Activated T-helper 1 cell treated with Interleukin-2 at 50 U/mL for 16 hours (primary cell): ENCODE results near the gene SSH2.

Experiments used
- DNase-seq: peaks from one replicate; pipeline ENCODE4 v3.0.0-alpha.2; 2020; ENCODE audit warnings: low read depth

Gene SSH2

DNA sequence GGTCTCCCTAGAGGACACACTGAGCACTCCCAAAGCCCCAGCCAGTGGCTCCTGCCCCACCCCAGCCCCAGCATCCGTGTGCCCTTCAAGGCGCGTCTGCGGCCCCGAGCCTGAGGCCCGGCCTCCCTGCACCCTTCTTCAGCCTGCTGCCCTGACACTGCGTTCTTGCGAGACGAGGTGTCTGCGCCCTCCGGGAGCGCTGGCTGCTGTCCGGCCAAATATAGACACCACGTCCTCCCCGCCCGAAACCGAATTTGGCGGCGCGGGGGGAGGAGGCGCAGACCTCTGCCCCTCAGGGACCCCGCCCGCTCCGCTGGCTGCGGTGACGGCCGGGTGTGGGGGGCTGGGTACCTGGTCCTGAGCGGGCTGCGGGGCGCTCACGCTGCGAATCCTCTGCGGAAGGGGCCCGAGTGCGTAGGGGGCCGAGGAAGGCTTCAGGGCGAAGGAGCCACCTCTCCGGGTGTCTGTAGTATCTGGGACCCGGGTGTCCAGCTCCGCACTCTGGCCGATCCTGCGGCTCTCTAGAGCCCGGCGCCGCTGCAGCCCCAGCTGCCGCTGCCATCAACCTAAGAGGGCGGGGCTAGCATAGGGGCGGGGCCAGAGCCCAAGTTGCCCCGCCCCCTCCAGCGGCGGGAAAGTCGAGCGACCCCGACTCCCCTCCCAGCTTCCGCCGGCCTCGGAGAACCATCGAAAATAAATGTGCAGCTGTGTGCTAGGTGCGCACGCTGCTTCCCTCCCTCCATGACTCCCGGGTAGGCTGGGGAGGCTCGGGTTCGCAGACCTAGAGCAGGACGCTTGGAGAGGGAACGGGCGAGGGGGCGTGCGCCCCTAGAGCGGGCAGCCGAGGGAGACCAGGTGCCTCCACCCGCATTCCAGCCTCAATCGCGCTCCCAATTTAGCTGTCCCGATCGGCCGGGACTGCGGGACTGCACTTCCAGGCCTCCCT is 307.4 kb downstream of the SSH2 start, which contains the start of gene CORO6:
CORO6 (minus strand) TSS at position 576 of the 946 bp plus-strand sequence. CDS start 1,491 bp downstream, outside the sequence.
- peak; percentile 55 for DNase-seq

DNA sequence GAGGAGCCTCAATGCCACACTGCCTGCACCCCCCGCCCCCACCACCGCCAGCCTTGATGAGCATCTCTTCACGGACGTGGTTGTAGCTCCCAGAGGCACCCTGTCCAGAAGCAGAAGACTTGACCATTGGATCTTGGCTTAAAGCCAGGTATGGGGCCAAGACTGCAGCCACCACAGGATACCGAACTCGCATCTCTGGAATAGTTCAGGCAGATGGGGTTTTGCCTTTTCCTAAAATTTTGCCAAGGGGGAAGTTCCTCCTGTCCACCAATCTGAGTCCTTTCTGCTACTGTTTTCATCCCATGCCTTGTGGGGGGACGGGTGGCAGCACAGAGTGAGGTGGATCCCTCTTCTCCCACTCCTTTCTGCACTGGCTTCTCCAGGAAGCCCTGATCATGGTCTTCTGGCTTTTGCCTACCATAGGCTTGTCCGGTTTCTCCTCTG is 308.3 kb downstream of the SSH2 start:
- DNase-seq = no peak

DNA sequence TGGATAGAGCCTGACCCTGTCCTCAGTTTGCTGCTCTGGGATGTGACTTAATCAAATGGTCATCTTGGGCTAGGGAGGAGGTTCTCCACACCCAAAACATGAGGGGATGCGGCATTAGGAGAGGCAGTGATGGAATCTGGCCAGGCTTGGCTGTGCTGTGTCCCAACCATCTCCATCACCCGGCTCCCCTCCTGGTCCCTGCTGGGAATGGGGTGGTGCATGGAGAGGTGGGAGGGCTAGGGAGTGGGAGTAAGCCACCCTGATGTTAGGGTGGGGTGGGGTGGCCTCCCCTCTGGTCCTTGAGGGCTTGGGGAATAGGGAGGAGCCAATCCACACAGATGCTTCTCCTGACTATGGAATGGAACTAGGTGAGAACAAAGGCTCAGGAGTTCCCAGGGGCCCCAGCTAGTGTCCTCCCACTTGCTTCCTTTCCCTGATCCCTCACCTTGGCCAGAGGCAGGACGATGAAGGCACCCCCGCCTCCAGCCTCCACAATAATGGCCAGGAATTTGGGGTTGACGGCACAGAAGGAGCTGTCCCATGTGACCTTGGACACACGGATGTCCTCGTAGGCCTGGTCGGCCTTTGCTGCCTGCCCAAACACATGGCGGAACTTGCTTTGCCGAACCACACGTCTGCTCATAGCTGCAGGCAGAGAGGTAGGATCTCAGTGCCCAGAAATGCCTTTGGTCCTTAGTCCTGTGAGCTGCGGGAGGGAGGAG is 309.1 kb downstream of the SSH2 start:
- DNase-seq = no peak

DNA sequence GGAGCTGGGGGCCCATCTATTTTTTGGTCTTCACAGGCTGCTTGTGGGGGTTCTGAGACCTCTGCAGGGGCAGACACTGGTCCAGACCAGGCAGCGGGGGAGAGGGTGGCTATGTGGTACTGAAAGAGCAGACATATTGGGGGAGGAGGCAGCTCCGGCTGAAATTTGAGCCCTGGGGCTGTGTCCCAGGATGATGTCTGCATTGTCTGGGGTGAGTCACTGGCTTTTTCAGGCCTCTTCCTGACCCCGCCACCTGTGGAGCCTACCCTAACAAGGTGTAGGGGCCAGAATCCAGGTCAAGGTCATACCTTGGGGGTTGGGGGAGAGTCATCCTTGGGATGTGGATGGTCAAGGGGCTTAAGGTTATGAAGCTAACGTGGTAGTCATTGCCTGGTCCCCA is 309.8 kb downstream of the SSH2 start:
- no peak for DNase-seq

GRCh38 chr17:29619251-29619650 is 310.8 kb downstream of the SSH2 start:
- no peak for DNase-seq

GRCh38 chr17:29618272-29619065 is 311.6 kb downstream of the SSH2 start:
- no peak for DNase-seq

DNA sequence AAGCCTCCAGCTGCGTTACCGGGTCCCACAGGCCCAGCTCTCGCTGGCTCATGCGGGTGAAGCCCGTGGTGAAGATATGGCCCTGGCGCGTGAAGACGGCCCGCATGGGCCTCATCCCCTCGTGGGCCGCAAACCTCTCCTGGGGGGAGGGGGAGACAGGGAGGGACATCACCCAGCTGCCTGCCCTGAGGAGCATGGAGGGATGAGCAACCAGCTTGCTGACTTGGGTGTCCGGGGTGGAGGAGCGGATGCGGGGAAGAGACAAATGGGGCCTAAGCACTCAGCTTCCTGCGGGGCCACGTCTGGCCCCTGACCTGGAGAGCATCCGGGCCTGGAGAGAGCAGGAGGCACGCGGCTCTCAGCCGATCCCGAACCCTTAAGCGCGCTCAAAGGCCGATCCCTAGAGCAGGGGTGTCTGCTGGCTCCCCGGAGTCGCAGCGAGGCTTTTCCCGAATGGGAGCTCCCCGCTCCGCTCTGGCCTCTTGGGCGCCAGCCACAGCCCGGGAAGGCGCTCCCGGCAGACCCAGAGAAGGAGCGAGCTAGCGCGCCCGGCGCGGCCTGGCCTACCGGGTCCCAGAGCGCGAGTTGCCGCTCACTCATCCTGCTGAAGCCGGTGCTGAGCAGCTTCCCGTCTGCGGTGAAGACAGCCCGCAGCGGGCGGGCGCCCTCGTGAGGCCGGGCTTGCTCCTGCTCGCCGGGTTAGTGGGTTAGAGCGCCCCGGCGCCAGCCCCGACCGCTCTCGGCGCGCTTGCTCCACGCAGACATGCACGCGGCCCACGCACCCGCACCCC is 312.4 kb downstream of the SSH2 start:
- peak; percentile 80 for DNase-seq

DNA sequence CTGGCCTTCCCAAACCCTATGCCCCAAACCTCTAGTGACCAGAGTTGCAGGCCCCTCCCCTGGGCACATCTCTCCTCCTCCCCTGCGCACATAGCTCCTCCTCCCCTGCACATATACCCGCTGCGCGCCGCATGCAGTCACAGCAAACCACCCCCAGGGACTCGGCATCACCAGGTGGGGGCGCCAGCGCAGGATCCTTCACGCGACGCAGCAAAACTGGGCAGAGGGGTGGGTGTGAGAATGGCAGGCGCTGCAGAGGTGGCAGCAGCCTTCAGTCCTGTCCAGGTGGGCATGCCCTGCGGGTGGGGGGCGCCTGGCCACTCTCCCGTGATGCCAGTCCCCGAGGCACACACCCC is 312.9 kb downstream of the SSH2 start:
- DNase-seq = peak; percentile 84

- DNase-seq = no peak
Measured at GRCh38 chr17:29616300-29617048, 313.6 kb downstream of the SSH2 start.

DNA sequence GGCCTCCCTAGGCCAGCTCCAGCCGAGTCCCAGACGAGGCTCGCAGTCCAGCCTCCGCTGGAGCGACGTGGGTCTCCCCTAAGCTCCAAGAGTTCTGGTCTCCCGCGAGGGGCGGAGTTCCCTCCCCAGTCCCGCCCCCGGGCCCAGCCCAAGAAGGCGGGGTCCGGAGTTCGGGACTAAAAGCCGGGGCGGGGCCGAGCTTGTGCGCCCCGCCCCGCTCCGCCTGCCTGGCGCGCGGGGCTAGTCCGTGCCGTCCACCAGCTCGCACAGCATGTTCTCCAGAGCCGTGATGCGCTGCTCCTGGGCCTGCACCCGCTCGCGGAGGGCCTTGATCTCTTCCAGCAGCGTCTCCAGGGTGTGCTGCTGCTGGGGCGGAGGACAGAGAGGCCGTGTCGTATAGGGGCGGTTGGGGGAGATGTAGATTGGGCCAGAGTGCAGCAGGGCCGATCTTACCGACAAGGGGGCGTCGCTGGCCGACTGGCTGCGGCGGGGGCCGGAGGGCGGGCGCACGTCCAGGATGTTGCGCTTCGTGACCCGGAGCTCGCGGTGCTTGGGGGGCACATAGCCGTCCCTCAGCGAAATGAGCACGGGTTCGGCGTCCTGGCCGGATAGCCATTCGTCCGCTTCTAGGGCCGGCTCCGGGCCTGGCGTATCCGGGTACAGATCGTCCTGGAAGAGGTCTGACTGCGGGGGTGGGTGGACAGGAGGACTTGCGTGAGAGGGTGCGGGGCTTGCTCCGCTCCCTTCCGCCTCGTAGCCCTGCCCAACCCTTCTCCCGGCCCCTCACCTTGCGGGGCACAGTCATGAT is 314.3 kb downstream of the SSH2 start:
- peak; percentile 80 for DNase-seq

- DNase-seq = peak; percentile 52
Measured at GRCh38 chr17:29615048-29615385, 315.0 kb downstream of the SSH2 start.

DNA sequence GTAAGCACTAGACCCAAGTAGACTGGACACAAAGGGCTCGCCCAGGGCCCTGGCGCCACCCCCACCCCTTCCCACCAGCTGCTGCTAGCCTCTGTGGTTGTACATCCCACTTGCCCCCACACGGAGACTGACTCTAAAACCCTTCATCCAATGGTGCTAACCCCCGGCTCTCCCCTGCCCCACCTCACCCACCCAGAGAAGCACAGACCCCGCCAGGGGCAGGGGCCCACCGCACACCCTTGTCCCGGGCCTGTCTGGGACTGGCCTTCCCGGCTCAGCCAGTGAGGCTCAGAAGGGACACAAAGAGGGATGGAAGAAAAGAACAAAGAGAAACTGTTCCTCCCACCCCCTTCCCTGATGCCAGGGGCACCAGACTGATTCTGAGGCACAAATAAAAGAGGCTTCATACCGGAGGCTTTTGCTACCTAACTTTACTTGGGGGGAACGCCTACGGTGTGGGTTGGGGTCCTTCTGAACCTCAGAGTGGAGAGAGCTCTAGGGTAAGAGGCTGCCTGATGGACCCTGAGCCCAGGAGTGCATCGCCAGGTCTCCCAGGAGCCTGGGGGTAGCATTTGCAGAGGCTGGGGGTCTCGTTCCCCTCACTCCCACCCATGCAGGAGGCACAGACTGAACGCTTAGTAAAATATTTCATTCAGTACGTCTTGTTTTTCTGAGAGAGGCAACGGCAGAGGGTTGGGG is 315.5 kb downstream of the SSH2 start:
- DNase-seq = no peak

GRCh38 chr17:29613856-29614255 is 316.2 kb downstream of the SSH2 start:
- DNase-seq = no peak

- peak; percentile 89 for DNase-seq
Measured at GRCh38 chr17:29613352-29613837, 316.6 kb downstream of the SSH2 start.

DNA sequence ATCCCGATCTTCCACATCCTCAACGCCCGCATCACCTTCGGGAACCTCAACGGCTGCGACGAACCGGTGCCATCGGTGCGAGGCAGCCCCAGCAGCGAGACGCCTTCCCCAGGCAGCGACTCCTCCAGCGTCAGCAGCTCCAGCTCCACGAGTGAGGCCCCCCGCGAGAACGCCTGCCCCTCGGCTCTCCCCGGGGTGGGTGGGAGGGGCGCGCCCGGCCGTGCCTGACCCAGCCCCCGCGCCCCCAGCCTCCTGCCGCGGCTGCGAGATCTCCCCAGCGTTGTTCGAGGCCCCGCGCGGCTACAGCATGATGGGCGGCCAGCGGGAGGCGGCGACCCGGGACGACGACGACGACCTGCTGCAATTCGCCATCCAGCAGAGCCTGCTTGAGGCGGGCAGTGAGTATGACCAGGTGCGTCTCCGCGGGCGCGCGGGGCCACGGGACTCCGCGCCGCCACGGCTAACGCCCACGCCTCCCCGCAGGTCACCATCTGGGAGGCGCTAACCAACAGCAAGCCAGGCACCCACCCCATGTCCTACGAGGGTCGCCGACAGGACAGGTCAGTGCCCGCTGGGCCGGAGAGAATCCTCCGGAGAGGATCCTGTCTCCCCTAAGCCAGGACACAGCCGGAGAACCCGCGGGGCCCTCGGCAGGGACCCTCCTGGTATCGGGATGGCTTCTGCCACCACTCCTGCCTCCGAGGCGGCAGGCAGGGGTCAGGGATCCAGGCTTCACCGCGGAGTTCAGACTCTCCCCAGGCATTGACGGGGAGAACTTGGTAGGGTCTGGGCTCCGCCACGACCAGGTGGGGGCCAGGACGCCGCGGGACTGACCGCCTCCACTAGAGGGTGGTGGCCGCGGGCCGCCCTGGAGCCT is 317.4 kb downstream of the SSH2 start:
- DNase-seq = no peak

DNA sequence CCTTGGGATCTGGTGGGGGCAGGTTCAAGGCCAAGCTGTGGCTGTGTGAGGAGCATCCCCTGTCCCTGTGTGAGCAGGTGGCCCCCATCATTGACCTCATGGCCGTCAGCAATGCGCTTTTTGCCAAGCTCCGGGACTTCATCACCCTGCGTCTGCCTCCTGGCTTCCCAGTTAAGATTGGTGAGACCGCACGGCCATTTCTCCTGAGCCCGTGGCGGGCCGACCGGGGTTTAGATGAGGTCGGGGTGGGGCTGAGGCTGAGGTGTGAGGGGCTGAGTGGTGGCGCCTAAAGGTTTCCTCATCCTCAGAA is 318.0 kb downstream of the SSH2 start:
- no peak for DNase-seq

- DNase-seq = no peak
Measured at GRCh38 chr17:29611351-29612093, 318.5 kb downstream of the SSH2 start.

- no peak for DNase-seq
Measured at GRCh38 chr17:29610395-29610794, 319.6 kb downstream of the SSH2 start.
